PC-9 (cell line): ENCODE measurements around the gene PRDM7.
"Not testable (repeated sequence)": the region's sequence is repeated elsewhere in the genome, so short reads cannot be mapped to it uniquely, and the experiment has no call there.

Experiments used
- CTCF ChIP-seq: fragments of 200-600 bp; sonication (generic); conservative IDR thresholded peaks from 2 replicates; pipeline ENCODE4 v1.6.1; 2017; ENCODE audit warnings: mixed run types, antibody characterized with exemption, mild to moderate bottlenecking, moderate library complexity
- EZH2 ChIP-seq: fragments of 200-600 bp; sonication (generic); IDR thresholded peaks from 2 replicates; pipeline ENCODE4 v1.8.0; 2017; ENCODE audit warnings: antibody characterized with exemption, low read depth

GRCh38 chr16:90121846-90122245, 44.7 kb upstream of the PRDM7 start:
- not testable (repeated sequence) for TF ChIP-seq CTCF, EZH2
